Esophagus squamous epithelium (tissue), 4 donors: ENCODE data around the gene PRKG1.

Experiments
- CTCF ChIP-seq, 6 experiments: fragments of 450-650 bp in 4 of 6; fragments of 200-600 bp in 2 of 6; sonication (generic) in 2 of 6; IDR thresholded peaks; one replicate each; pipeline ENCODE4 v1.5.1; 2016 to 2019; ENCODE audit warnings: antibody characterized with exemption in 6 of 6, mild to moderate bottlenecking in 4 of 6, moderate library complexity in 4 of 6
- POLR2A ChIP-seq, 4 donors: fragments of 450-650 bp; IDR thresholded peaks; one replicate each; pipeline ENCODE4 v1.6.1; 2017; ENCODE audit warnings: antibody characterized with exemption in 4 of 4, mild to moderate bottlenecking in 4 of 4, moderate library complexity in 3 of 4

- TF ChIP-seq CTCF (IDR thresholded peaks at IDR 0.05) (no peak), POLR2A (IDR thresholded peaks at IDR 0.05) (no peak)
Observed at GRCh38 chr10:51950371-51950995, 876.2 kb downstream of the PRKG1 start.
